Stimulated activated naive CD4-positive, alpha-beta T cell treated with Interleukin-2 at 50 U/mL for 16 hours (primary cell): ENCODE results near the gene RAD51AP1.
"Not testable (repeated sequence)": the region's sequence is repeated elsewhere in the genome, so short reads cannot be mapped to it uniquely, and the experiment has no call there.

Source experiments
- DNase-seq: peaks from one replicate; lab custom pipeline; 2025; lab: John Stamatoyannopoulos, UW

RAD51AP1 gene, protein sequence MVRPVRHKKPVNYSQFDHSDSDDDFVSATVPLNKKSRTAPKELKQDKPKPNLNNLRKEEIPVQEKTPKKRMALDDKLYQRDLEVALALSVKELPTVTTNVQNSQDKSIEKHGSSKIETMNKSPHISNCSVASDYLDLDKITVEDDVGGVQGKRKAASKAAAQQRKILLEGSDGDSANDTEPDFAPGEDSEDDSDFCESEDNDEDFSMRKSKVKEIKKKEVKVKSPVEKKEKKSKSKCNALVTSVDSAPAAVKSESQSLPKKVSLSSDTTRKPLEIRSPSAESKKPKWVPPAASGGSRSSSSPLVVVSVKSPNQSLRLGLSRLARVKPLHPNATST

DNA sequence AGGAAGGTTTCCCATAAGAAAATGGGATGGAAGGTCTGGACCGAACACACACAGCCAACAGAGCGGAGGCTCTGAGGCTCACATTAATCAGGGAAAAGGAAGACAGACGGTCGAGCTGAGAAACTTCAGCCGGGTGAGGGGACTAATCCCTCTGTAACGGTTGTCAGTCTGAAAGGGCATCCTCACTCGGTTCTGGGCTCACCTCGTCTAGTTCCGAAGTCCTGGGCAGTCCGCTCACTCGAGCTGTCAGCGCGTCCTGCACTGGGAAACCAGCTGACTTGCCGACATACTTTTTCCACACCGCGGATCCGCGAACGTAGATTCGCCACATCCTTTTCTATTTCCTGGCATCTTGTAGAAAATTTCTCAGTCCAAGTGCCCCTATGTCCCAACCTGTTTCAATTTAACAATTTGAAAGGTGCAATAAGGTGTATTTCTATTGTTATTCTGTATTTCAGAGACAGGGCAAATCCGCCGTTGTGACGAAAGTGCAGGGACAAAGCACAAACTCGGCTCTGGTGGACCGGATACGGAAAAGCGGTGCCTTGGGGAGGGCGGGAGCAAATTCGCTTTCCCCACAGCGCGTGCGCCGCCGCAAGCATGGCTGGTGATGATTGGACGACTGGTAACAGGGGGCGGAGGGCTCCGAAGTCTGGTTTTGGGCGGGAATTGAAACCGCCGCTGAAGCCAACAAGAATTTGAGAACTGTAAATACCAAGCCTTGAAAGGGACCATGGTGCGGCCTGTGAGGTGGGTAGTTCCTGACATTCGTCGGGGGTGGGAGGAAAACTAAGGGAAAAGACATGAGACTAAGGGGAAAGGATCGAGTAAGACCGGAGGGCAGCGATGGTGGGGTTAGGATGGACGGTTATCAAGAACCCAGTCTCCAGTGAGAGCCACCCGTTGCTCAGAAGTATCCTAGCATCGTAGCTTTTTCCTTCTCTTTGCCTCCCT is at the start of gene RAD51AP1:
TSS of gene RAD51AP1 (plus strand) at position 684 of the 954 bp plus-strand sequence. CDS start at position 734, 50 bp downstream.
- DNase-seq: peak; percentile 93

DNA sequence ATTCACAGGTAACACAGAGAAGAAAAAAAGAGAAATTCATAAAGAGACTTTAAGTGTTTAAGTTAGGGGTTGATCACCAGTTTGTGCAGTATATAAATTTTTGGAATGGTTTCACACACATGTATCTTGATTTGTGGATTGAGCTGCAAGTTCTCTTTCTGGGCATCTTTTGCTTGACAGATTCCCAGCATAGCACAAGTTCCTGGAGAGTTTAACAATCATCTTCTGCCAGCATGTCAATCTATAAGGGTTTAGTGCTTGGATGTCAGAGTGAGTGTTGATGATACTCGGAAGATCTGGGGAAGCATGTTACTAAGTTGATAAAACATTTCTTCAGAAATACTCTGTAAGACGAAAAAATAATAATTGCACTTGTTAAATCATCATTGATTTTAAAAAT is 49.1 kb upstream of the RAD51AP1 start:
- DNase-seq: no peak

GRCh38 chr12:4490973-4491372 is 47.7 kb upstream of the RAD51AP1 start:
- DNase-seq: no peak

- no peak for DNase-seq
Observed at GRCh38 chr12:4496145-4496838, 42.4 kb upstream of the RAD51AP1 start.

DNA sequence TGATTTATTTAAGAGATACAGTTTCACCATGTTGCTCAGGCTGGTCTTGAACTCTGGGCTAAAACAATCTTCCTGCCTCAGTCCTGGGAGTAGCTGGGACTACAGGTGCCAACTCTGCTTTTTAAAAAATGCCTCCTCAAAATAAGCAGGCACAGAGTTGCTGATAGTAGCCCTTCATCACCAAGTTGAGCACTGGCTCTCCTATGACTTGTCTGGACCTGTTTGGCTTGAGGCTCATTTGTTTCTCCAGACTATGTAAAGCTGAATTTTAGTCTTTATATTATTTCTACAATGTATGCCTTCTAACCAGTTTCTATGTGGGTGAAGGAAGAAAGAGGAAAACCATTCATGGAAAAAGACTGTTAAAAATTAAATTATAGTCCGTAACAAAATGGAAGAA is 39.5 kb upstream of the RAD51AP1 start:
- no peak for DNase-seq

DNA sequence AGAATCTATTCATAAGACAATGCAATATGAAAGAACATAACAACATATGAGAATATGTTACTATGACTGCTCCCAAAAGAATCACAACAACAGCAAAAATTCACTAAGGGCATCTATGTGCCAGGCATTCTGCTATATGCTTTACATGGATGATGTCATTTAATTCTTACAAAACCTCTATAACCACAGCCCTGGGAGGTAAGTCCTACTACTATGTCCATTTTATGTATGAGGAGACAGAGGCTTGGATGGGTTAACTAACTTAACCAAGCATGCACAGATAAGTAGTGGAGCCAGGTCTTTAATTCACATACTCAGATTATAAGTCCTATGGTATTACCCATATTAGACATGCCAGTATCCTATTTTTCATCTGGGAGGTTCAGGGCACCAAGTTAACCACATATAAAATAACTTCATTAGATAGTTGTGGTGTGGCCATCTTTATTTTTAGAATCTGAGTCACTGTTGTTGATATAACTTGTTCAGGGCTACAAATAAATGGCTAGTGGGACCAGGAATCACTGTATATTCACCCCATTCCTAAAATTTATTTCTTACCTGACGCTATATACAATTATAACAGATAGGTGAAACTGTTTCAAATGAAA is 33.2 kb upstream of the RAD51AP1 start:
- no peak for DNase-seq

DNA sequence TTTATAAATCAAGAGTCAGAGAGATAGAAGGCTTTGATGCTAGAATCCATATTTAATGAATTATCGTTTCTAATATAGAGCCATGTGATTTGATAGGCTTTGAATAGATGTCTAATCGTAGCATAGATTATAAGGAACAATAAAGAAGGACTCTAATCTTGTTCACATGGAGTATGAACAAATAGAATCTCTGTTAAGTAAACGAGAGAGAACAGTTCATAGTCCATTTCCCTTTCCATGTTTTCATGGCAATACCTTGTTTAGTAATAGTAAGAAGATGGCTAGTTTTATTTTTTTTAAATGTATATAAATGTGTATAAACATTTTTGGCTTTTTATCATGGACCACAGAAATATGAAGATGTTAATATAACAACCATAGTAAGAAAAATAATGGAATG is 32.3 kb upstream of the RAD51AP1 start:
- no peak for DNase-seq

GRCh38 chr12:4506870-4507269 is 31.8 kb upstream of the RAD51AP1 start:
- no peak for DNase-seq

DNA sequence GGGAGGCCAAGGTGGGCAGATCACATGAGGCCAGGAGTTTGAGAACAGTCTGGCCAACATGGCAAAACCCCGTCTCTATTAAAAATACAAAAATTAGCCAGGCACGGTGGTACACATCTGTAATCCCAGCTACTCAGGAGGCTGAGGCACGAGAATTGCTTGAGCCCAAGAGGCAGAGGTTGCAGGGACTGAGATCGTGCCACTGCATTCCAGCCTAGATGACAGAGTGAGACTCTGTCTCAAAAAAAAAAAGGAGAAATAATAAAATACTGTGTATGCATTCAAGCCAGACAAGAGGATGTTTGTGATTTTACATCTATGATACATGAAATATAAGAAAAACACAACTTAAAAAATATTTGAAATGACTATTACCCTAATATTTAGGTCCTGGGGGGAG is 30.2 kb upstream of the RAD51AP1 start:
- not testable (repeated sequence) for DNase-seq

- DNase-seq: not testable (repeated sequence)
Observed at GRCh38 chr12:4509269-4509668, 29.4 kb upstream of the RAD51AP1 start.

DNA sequence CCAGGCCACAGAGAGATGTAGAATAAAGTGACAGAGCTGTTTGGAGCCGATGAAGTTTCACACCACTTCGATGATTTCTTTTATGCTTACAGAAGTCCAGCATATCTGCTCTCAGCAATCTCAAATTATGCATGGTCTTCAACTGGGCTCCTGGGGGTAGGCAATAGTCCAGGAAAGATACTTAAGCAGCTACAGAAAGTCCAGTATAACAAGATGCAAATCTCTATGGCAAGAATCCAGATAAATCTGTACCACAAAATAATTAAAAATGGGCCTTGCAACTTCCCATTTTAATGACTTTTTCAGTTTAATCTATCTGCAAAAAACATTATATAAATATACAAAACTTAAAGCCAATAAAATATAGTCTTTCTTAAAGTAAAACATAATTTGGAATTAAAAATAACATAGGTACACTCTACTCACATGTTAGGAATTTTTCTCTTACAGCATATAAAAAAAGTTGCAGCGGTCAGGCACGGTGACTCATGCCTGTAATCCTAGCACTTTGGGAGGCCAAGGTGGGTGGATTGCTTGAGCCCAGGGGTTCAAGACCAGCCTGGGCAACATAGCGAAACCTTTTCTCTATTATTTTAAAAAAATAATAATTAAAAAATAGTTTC is 20.5 kb upstream of the RAD51AP1 start:
- no peak for DNase-seq

DNA sequence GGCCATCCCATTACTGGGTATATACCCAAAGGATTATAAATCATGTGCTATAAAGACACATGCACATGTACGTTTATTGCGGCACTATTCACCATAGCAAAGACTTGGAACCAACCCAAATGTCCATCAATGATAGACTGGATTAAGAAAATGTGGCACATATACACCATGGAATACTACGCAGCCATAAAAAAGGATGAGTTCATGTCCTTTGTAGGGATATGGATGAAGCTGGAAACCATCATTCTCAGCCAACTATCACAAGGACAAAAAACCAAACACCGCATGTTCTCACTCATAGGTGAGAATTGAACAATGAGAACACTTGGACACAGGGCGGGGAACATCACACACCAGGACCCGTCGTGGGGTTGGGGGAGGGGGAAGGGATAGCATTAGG is 15.2 kb upstream of the RAD51AP1 start:
- not testable (repeated sequence) for DNase-seq

GRCh38 chr12:4526923-4527546 is 11.7 kb upstream of the RAD51AP1 start:
- DNase-seq: no peak

DNA sequence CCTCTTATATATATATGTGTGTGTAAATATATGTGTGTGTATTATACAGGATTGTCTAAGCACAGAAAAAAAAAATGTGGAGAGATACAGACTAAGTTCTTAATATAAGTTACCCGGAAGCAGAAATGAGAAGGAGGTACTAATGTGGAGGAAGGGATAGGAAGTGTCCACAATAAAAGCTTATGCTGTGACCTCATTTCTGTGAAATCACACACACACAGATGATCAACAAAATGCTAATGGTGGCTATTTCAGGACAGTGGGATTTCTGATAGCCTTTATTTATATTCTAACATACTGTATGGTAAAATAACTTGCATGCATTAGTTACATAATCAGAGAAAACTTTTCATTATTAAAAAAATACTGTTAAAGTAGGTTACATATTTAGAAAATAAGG is 8.5 kb upstream of the RAD51AP1 start:
- no peak for DNase-seq

- DNase-seq: no peak
Observed at GRCh38 chr12:4530982-4531586, 7.6 kb upstream of the RAD51AP1 start.

DNA sequence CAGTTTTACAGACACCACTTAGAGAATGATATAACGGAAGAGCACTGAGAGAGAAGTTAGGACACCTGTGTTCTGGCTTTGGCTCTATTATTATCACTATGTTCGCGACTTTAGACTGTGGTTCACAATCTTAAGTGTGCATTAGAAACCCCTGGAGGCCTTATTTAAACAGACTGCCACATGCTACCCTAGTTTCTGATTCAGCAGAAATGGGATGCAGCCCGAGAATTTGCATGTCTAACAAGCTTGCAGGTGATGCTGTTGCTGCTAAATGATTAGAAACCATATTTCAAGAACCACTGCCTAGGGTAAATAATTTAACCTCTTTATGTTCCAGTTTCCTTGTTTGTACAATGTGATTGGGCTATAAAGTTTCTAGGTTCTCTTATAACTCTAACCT is 3.6 kb upstream of the RAD51AP1 start:
- DNase-seq: no peak

- no peak for DNase-seq
Observed at GRCh38 chr12:4535871-4536270, 2.8 kb upstream of the RAD51AP1 start.

DNA sequence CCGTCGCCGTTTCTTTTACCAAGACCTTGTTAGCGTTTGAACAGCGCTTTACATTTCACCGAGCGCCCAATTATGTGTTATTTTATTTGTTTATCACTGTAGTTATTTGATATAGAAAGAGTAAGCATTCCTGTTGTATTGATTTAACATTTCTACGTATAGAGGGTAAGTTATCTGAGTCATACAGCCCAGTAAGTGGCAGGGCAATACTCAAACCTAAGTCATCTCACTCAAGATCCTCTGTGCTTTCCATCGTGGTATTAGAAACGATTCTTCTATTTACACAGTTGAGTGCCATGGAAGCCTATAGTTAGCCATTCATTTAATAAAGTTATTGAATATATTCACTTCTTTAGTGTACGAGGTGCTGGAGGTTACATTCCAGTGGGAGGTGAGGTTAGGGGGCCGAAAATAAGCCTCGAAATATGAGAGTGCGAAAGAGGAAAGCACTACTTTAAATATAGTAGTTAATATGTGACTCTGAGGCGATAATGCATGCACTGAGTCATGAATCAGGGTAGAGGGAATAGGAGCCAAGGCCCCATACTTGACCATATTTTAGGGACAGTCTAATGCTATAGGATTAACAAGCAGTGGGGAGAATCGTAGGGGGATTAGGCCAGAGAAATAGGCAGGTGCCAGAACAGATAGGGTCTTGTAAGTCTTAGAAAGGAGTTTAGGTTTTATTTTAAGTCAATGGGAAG is 629 bp downstream of the RAD51AP1 start:
- no peak for DNase-seq

GRCh38 chr12:4540170-4540569 is 1.5 kb downstream of the RAD51AP1 start:
- DNase-seq: no peak

- no peak for DNase-seq
Observed at GRCh38 chr12:4540638-4541037, 1.9 kb downstream of the RAD51AP1 start.
